ENCODE measurements around the gene TMEM14A. TPM values are rescaled to one million over a fixed set of nuclear protein-coding genes. Genes with fewer than 3 reads are reported as not detected.

Gene TMEM14A
- total RNA-seq, 1 donor from 2014 or later, result 21.2 TPM

DNA sequence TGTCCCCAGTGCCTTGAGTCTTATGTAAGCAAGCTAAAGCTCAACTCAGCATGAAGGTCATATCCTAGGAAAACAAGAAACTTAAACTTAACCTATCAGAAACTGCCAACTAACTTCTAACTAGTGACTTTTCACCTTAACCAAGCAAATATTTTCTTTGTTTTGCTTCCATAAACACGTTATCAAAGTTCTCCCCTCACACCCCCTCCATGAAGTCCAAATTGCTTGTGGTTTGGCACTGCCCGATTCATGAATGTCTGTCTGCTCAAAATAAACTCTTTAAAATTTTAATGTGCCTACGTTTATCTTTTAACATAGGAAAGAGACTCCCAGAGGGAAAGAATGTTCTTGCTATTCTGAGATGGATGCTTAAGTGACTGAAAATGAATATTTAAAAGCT lies 57.5 kb downstream of the TMEM14A start:
- no peak for DNase-seq (ENCODE audit: low spot score in 2 of 2, unreplicated experiment in 2 of 2)
- Mint-ChIP-seq H3K9me3 (no peaks in the 10 kb centered on the region), H3K27me3 (ENCODE audit: low read depth) (no peaks in the 10 kb centered on the region), H3K4me3 (no peak overlapping the region), H3K4me1 (no peaks in the 10 kb centered on the region), H3K27ac (no peak overlapping the region), H3K36me3 (no peaks in the 10 kb centered on the region)
- TF ChIP-seq, protein P1, sequence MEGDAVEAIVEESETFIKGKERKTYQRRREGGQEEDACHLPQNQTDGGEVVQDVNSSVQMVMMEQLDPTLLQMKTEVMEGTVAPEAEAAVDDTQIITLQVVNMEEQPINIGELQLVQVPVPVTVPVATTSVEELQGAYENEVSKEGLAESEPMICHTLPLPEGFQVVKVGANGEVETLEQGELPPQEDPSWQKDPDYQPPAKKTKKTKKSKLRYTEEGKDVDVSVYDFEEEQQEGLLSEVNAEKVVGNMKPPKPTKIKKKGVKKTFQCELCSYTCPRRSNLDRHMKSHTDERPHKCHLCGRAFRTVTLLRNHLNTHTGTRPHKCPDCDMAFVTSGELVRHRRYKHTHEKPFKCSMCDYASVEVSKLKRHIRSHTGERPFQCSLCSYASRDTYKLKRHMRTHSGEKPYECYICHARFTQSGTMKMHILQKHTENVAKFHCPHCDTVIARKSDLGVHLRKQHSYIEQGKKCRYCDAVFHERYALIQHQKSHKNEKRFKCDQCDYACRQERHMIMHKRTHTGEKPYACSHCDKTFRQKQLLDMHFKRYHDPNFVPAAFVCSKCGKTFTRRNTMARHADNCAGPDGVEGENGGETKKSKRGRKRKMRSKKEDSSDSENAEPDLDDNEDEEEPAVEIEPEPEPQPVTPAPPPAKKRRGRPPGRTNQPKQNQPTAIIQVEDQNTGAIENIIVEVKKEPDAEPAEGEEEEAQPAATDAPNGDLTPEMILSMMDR (IDR thresholded peaks at IDR 0.05; ENCODE audit: unreplicated experiment), result no peak

DNA sequence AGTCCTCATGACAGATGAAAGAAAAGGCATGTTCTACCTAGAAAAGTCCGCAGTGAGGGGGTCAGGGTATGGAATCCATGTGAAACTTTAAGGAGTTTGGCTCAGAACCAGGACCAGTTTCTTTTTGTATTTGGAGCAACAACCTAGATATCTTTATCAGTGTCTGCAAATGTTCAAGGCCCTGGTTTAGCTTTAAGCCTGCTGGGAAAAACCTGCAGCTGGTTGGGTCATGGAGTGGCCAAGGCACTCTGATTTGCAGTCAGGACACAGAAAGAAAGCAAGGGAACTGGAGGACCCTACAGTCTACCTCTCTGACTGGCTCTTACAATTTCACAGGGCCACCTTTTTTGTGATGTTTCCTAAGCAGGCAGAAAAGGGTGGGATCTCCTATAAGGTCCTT lies 58.7 kb downstream of the TMEM14A start:
- Mint-ChIP-seq H3K27ac (no peak overlapping the region), H3K4me1 (no peaks in the 10 kb centered on the region), H3K27me3 (ENCODE audit: low read depth) (no peaks in the 10 kb centered on the region), H3K4me3 (no peak overlapping the region), H3K36me3 (no peaks in the 10 kb centered on the region), H3K9me3 (no peaks in the 10 kb centered on the region)
- DNase-seq (ENCODE audit: low spot score in 2 of 2, unreplicated experiment in 2 of 2), result no peak
- TF ChIP-seq, protein P1 (IDR thresholded peaks at IDR 0.05; ENCODE audit: unreplicated experiment), result no peak

DNA sequence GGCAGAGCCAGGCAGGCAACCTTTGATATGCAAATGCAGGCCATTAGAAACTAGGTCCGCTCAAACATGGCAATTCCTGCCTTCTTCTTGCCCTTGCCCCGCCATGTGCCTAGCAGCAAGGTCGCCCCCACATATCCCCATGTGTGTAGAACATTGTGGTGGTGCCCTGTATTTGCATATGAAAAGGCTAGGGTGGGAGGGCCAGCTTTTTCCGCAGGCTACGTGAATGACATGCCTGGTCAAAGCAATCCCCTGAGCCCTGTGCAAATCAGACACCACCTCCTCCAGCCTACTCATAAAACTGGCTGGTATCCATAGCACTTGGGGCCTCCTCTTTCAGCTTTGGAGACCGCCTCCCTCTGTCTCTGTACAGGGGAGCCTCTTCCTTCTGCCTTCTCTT lies 60.8 kb downstream of the TMEM14A start:
- H3K27me3 Mint-ChIP-seq (ENCODE audit: low read depth), result no peaks in the 10 kb centered on the region
- H3K9me3 Mint-ChIP-seq, result no peaks in the 10 kb centered on the region
- DNase-seq (ENCODE audit: low spot score in 2 of 2, unreplicated experiment in 2 of 2), result no peak
- no peaks in the 10 kb centered on the region for H3K4me1 Mint-ChIP-seq
- no peaks in the 10 kb centered on the region for H3K36me3 Mint-ChIP-seq
- TF ChIP-seq, protein P1 (IDR thresholded peaks at IDR 0.05; ENCODE audit: unreplicated experiment), result no peak
- H3K4me3 Mint-ChIP-seq, result no peak overlapping the region
- no peak overlapping the region for H3K27ac Mint-ChIP-seq

DNA sequence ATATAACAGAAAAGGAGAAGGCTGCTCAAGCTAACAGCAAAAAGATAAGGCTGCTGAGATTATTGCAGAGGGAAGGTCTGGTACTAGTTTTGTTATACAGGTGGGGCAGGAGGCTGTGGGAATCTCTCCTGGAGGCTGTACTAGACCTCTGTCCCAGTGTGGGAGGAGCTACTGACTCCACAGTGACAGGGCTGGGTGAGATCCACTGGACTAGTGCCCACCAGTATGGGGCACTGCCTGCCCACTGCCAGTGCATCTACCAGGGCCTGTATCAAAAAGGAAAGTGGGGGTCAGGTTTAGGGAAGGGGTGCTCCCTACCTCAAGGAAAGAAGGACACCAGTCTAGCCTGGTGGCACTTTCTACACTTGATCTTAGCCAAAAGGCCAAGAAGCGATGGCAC lies 62.3 kb downstream of the TMEM14A start:
- TF ChIP-seq, protein P1 (IDR thresholded peaks at IDR 0.05; ENCODE audit: unreplicated experiment), result no peak
- no peaks in the 10 kb centered on the region for H3K4me1 Mint-ChIP-seq
- H3K27me3 Mint-ChIP-seq (ENCODE audit: low read depth), result no peaks in the 10 kb centered on the region
- no peak for DNase-seq (ENCODE audit: low spot score in 2 of 2, unreplicated experiment in 2 of 2)
- no peaks in the 10 kb centered on the region for H3K36me3 Mint-ChIP-seq
- no peak overlapping the region for H3K27ac Mint-ChIP-seq
- no peaks in the 10 kb centered on the region for H3K9me3 Mint-ChIP-seq
- no peak overlapping the region for H3K4me3 Mint-ChIP-seq

DNA sequence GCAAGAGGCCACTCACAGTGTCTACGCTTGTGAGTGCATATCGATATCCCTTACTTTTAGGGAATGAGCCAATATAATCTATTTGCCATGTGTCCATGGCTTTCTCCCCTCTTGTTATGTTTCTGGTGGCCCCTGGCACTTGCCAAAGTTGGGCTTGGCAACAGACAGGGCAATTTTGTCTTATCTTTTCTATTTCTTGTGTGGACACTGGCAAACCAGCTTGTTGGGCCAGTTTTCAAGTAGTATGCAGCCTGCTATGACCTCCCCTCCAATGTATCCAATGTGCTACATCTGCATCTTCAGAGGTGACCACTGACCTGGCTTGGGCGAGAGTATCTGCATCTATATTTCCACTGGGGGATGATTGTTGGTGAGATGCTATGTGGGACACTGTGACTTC lies 63.2 kb downstream of the TMEM14A start:
- Mint-ChIP-seq H3K36me3 (no peaks in the 10 kb centered on the region), H3K4me3 (no peak overlapping the region), H3K9me3 (no peaks in the 10 kb centered on the region), H3K27me3 (ENCODE audit: low read depth) (no peaks in the 10 kb centered on the region), H3K27ac (no peak overlapping the region), H3K4me1 (no peaks in the 10 kb centered on the region)
- DNase-seq (ENCODE audit: low spot score in 2 of 2, unreplicated experiment in 2 of 2), result no peak
- TF ChIP-seq, protein P1 (IDR thresholded peaks at IDR 0.05; ENCODE audit: unreplicated experiment), result no peak

DNA sequence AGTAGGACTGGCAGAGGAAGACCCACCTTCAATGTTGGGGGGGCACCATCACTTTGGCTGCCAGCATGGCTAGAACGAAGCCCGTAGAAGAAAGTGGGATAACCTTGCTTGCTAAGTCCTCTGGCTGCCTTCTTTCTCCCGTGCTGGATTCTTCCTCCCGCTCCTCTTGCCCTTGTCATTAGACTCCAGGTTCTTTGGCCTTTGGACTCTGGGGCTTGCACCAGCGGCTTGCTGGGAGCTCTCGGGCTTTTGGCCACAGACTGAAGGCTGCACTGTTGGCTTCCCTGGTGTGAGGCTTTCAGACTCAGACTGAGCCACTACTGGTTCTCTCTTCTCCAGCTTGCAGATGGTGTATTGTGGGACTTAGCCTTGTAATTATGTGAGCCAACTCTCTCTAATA lies 64.2 kb downstream of the TMEM14A start:
- TF ChIP-seq, protein P1 (IDR thresholded peaks at IDR 0.05; ENCODE audit: unreplicated experiment), result no peak
- Mint-ChIP-seq H3K36me3 (no peaks in the 10 kb centered on the region), H3K4me3 (no peak overlapping the region), H3K27ac (no peak overlapping the region), H3K4me1 (no peaks in the 10 kb centered on the region), H3K9me3 (peaks cover 6% of the 10 kb centered on the region), H3K27me3 (ENCODE audit: low read depth) (no peaks in the 10 kb centered on the region)
- DNase-seq (ENCODE audit: low spot score in 2 of 2, unreplicated experiment in 2 of 2), result no peak
